HepG2 (cell line): ENCODE data around the gene LRRC10B. TPM values are rescaled to one million over a fixed set of nuclear protein-coding genes. Genes with fewer than 3 reads are reported as not detected.

Experiments used
- ATAC-seq: fragments of 200-7000 bp; cut with Tn5 transposase; 3 replicates; pipeline ENCODE4 v1.9.1; 2020; ENCODE audit warnings: mild to moderate bottlenecking, moderate library complexity
- BruUV-seq: library from RNA; stranded (reverse); fragments of 400-500 nt; replicated peaks from 2 replicates; lab custom pipeline; 2021; lab: Mats Ljungman, UMichigan
- CTCF ChIA-PET: fragments of 300-600 bp; formaldehyde crosslinking; extraction: SDS; loops from one replicate; lab custom pipeline; 2021; ENCODE audit warnings: low total read pairs, inconsistent platforms, low intra/inter-chr PET ratio; lab: Yijun Ruan, JAX
- POLR2A ChIA-PET: fragments of 350-600 bp; sonication (Branson Sonifier 250); formaldehyde crosslinking; loops from one replicate; lab custom pipeline; 2020; ENCODE audit warnings: antibody characterized with exemption, inconsistent platforms; lab: Yijun Ruan, JAX
- DNase-seq: peaks from one replicate; pipeline ENCODE4 v3.0.0-alpha.2; 2015; ENCODE audit warnings: low spot score
- FAIRE-seq: peaks from 3 replicates; lab custom pipeline; 2011; peaks lifted over from hg19 to GRCh38; lab: Jason Lieb, UNC
- H2AFZ ChIP-seq: one replicate; pipeline ENCODE4 v1.6.1; 2011; ENCODE audit warnings: low read length, inconsistent platforms
- H3K27ac ChIP-seq: fragments of 300-600 bp; 3 replicates; pipeline ENCODE4 v1.8.0; 2011; ENCODE audit warnings: mixed run types, mild to moderate bottlenecking, mixed read lengths, low read length, inconsistent platforms; ENCODE audit not compliant: insufficient read depth; ENCODE audit errors: extremely low read length
- H3K27me3 ChIP-seq, 2 experiments: fragments of 200-600 bp in 1 of 2; 2 replicates in 1 of 2; 3 replicates in 1 of 2; pipeline versions ENCODE4 v1.6.0 to v1.8.0; 2011; ENCODE audit warnings: low read length in 2 of 2, mild to moderate bottlenecking in 2 of 2, moderate library complexity in 2 of 2, inconsistent platforms in 1 of 2; ENCODE audit not compliant: insufficient read depth in 2 of 2, control insufficient read depth in 1 of 2
- H3K36me3 ChIP-seq, 2 experiments: fragments of 200-600 bp in 1 of 2; replicated peaks in 1 of 2; 2 replicates in 1 of 2; 3 replicates in 1 of 2; pipeline versions ENCODE4 v1.5.1 to v1.8.0; 2011; ENCODE audit warnings: low read length in 2 of 2, inconsistent platforms in 1 of 2; ENCODE audit not compliant: insufficient read depth in 2 of 2, control insufficient read depth in 1 of 2
- H3K4me1 ChIP-seq: 2 replicates; pipeline ENCODE4 v1.5.1; 2012; ENCODE audit warnings: low read length, inconsistent platforms; ENCODE audit not compliant: insufficient read depth
- H3K4me2 ChIP-seq: 2 replicates; pipeline ENCODE4 v1.6.0; 2011; ENCODE audit warnings: low read depth, low read length, inconsistent platforms
- H3K4me3 ChIP-seq, 3 experiments: fragments of 200-600 bp in 1 of 3; sonication (generic), shearing (Covaris generic) in 1 of 3; replicated peaks in 1 of 3; 2 replicates each; pipeline ENCODE4 v1.5.1; 2011 to 2016; ENCODE audit warnings: low read length in 3 of 3, inconsistent platforms in 2 of 3, low read depth in 2 of 3, mild to moderate bottlenecking in 2 of 3, control low read depth in 1 of 3, mixed read lengths in 1 of 3; ENCODE audit not compliant: insufficient read depth in 1 of 3
- H3K79me2 ChIP-seq: one replicate; pipeline ENCODE4 v1.6.1; 2011; ENCODE audit warnings: low read length, inconsistent platforms; ENCODE audit not compliant: insufficient read depth
- H3K9ac ChIP-seq: 2 replicates; pipeline ENCODE4 v1.6.0; 2011; ENCODE audit warnings: mild to moderate bottlenecking, low read depth, low read length, inconsistent platforms; ENCODE audit not compliant: insufficient read depth
- H3K9me3 ChIP-seq: 2 replicates; pipeline ENCODE4 v1.5.1; 2012; ENCODE audit warnings: mild to moderate bottlenecking, low read length
- H4K20me1 ChIP-seq: 2 replicates; pipeline ENCODE4 v1.6.0; 2011; ENCODE audit warnings: inconsistent platforms, mild to moderate bottlenecking, low read length, moderate library complexity; ENCODE audit not compliant: insufficient read depth
- ASH2L ChIP-seq: fragments of 300-600, 200-600 bp; sonication (generic); IDR thresholded peaks from 2 replicates; pipeline ENCODE4 v1.7.0; 2017; ENCODE audit warnings: low read depth, mild to moderate bottlenecking, moderate library complexity, mixed read lengths, low read length; ENCODE audit not compliant: insufficient read length
- CEBPG ChIP-seq: IDR thresholded peaks from 2 replicates; pipeline ENCODE4 v1.6.1; 2016
- LCORL ChIP-seq, 2 experiments: fragments of 450-650 bp in 1 of 2; sonication (generic) in 1 of 2; formaldehyde crosslinking in 1 of 2; IDR thresholded peaks; 2 replicates each; pipeline versions ENCODE4 v1.5.0 to v1.6.1; 2017 to 2020; ENCODE audit warnings: antibody characterized with exemption in 1 of 2, missing genetic modification reagents in 1 of 2
- MYPOP ChIP-seq: sonication (generic); formaldehyde crosslinking; IDR thresholded peaks from 2 replicates; pipeline ENCODE4 v1.8.1; 2023; ENCODE audit warnings: mild to moderate bottlenecking, moderate library complexity, missing genetic modification reagents
- SALL2 ChIP-seq: sonication (generic); formaldehyde crosslinking; IDR thresholded peaks from 2 replicates; pipeline ENCODE4 v1.8.1; 2023; ENCODE audit warnings: mild to moderate bottlenecking, missing genetic modification reagents, inconsistent platforms
- ZNF281 ChIP-seq: sonication (generic); formaldehyde crosslinking; IDR thresholded peaks from 2 replicates; pipeline ENCODE4 v1.4.0; 2020; ENCODE audit warnings: missing genetic modification reagents, borderline replicate concordance
- ZNF615 ChIP-seq: sonication (generic); formaldehyde crosslinking; IDR thresholded peaks from 2 replicates; pipeline ENCODE4 v1.5.0; 2020; ENCODE audit warnings: mild to moderate bottlenecking, missing genetic modification reagents, borderline replicate concordance
- WGBS: methylation state at CpG from one replicate; pipeline ENCODE4 v1.1.6; 2017; ENCODE audit warnings: low lambda C conversion rate; 5-methylcytosine and 5-hydroxymethylcytosine counted together
- in situ Hi-C: cut with HindIII; loops from 2 replicates; pipeline ENCODE4 v1.10.0; 2017; ENCODE audit warnings: low pct_unique_long_range_greater_than_20kb; ENCODE audit not compliant: extremely low pct_ligation_motif_present
- intact Hi-C: fragments of 100-400 bp; cut with micrococcal nuclease; formaldehyde crosslinking; loops from one replicate; pipeline ENCODE4 v1.10.0; 2022; ENCODE audit not compliant: unreplicated experiment
- polyA plus RNA-seq, 8 experiments: library from polyadenylated mRNA; depleted of rRNA in 3 of 8; stranded (reverse) in 7 of 8; unstranded in 1 of 8; fragments of >200 nt; fragmentation: Illumina TruSeq in 4 of 8; extraction: Trizol in 4 of 8; gene quantifications; 2 replicates each; pipeline versions ENCODE4 v1.2.1 to v1.2.3, GENCODE V29; 2011 to 2016; ENCODE audit warnings: low read depth in 4 of 8, missing spikeins in 1 of 8, mixed read lengths in 1 of 8; ENCODE audit not compliant: insufficient read depth in 1 of 8
- total RNA-seq, 5 experiments: library from RNA; depleted of rRNA; stranded (reverse); fragments of >200 nt; fragmentation: Illumina TruSeq; extraction: Trizol; gene quantifications; 2 replicates each; pipeline ENCODE4 v1.2.3, GENCODE V29; 2016; ENCODE audit warnings: low read depth in 1 of 5

The LRRC10B gene
- total and polyA plus RNA-seq, 2 of the 13 experiments (the other 11 are each of a cell fraction or from before 2014, with no cell fraction given) = not detected

GRCh38 chr11:61541598-61541997 lies 33.0 kb downstream of the LRRC10B start (continued):
- TF ChIP-seq SALL2 (CRISPR knock-in tag) = no peak

GRCh38 chr11:61542024-61542461 lies 33.5 kb downstream of the LRRC10B start:
- Histone ChIP-seq H3K4me3 (no peak overlapping the region), H3K79me2 (no peaks in the 10 kb centered on the region), H4K20me1 (no peaks in the 10 kb centered on the region), H2AFZ (no peak overlapping the region), H3K9ac (no peak overlapping the region), H3K9me3 (no peaks in the 10 kb centered on the region), H3K4me2 (no peak overlapping the region), H3K27me3 (no peaks in the 10 kb centered on the region; a peak in 1 of 5 replicates)
- CTCF ChIA-PET = no interaction called here
- no peak for FAIRE-seq
- intact Hi-C loops = no loop called here
- WGBS = 85% methylated on average over 18 of the region's 19 CpGs
- in situ Hi-C loops = no loop called here
- POLR2A ChIA-PET = no interaction called here
- no peak for DNase-seq
- no peak for ATAC-seq
- BruUV-seq = no TSS peak
- TF ChIP-seq LCORL (IDR thresholded peaks at IDR 0.05) (peak; percentile 60; the same call in 1 of the 2 replicates), LCORL (CRISPR knock-in tag; IDR thresholded peaks at IDR 0.05) (no peak), ZNF615 (CRISPR knock-in tag) (no peak), ASH2L (no peak), CEBPG (no peak), MYPOP (CRISPR knock-in tag) (no peak), ZNF281 (no peak)
- TF ChIP-seq, all 625 proteins: peak for 1
- Histone ChIP-seq H3K36me3 (no peaks in the 10 kb centered on the region), H3K27ac (no peak overlapping the region), H3K4me1 (peaks cover 17% of the 10 kb centered on the region)
